SW480 (cell line): ENCODE results near the gene DDAH2.
"Not testable (repeated sequence)": the region's sequence is repeated elsewhere in the genome, so short reads cannot be mapped to it uniquely, and the experiment has no call there.

Source experiments
- DNase-seq: peaks from one replicate; pipeline ENCODE4 v3.0.0-alpha.2; 2016; ENCODE audit warnings: low spot score

Gene DDAH2

GRCh38 chr6:31713465-31713864 is 15.6 kb downstream of the DDAH2 start:
- DNase-seq: no peak

- peak; percentile 74 for DNase-seq
Measured at GRCh38 chr6:31712296-31712695, 16.8 kb downstream of the DDAH2 start.

- DNase-seq: no peak
Measured at GRCh38 chr6:31711233-31711632, 17.9 kb downstream of the DDAH2 start.

GRCh38 chr6:31710523-31711219 is 18.4 kb downstream of the DDAH2 start:
- no peak for DNase-seq

GRCh38 chr6:31709157-31709556 is 19.9 kb downstream of the DDAH2 start:
- DNase-seq: not testable (repeated sequence)

GRCh38 chr6:31708224-31708623 is 20.9 kb downstream of the DDAH2 start:
- no peak for DNase-seq

- no peak for DNase-seq
Measured at GRCh38 chr6:31707701-31708100, 21.4 kb downstream of the DDAH2 start.

- no peak for DNase-seq
Measured at GRCh38 chr6:31706599-31706998, 22.5 kb downstream of the DDAH2 start, which contains the start of gene LY6G6F. TSS of gene LY6G6F (plus strand) at chr6:31706866. CDS start at chr6:31706907, 41 bp downstream.

- DNase-seq: no peak
Measured at GRCh38 chr6:31705931-31706330, 23.2 kb downstream of the DDAH2 start.

- peak; percentile 92 for DNase-seq
Measured at GRCh38 chr6:31702819-31703716, 26.0 kb downstream of the DDAH2 start, which contains the start of gene ABHD16A. TSS of gene ABHD16A (minus strand) at chr6:31703324. CDS start at chr6:31703281, 43 bp downstream.

- DNase-seq: no peak
Measured at GRCh38 chr6:31702405-31702818, 26.7 kb downstream of the DDAH2 start.

- DNase-seq: no peak
Measured at GRCh38 chr6:31701666-31702404, 27.3 kb downstream of the DDAH2 start.

GRCh38 chr6:31700740-31701401 is 28.2 kb downstream of the DDAH2 start:
- DNase-seq: no peak

- DNase-seq: no peak
Measured at GRCh38 chr6:31697555-31697954, 31.5 kb downstream of the DDAH2 start.

- DNase-seq: no peak
Measured at GRCh38 chr6:31693535-31693934, 35.6 kb downstream of the DDAH2 start.

- DNase-seq: no peak
Measured at GRCh38 chr6:31692886-31693285, 36.2 kb downstream of the DDAH2 start.

GRCh38 chr6:31692353-31692752 is 36.7 kb downstream of the DDAH2 start:
- no peak for DNase-seq

GRCh38 chr6:31691564-31692108 is 37.5 kb downstream of the DDAH2 start:
- no peak for DNase-seq

- DNase-seq: no peak
Measured at GRCh38 chr6:31691078-31691463, 38.0 kb downstream of the DDAH2 start.

- DNase-seq: no peak
Measured at GRCh38 chr6:31690231-31691077, 38.6 kb downstream of the DDAH2 start.
